Uterus (tissue), 2 donors: ENCODE results near the gene JAZF1.

ENCODE experiments used
- CTCF ChIP-seq, 4 experiments: fragments of 200-600 bp in 2 of 4; fragments of 450-650 bp in 2 of 4; sonication (generic) in 2 of 4; IDR thresholded peaks; one replicate each; pipeline ENCODE4 v1.5.1; 2016 to 2019; ENCODE audit warnings: antibody characterized with exemption in 4 of 4, mild to moderate bottlenecking in 2 of 4, moderate library complexity in 1 of 4
- POLR2A ChIP-seq, 2 donors: fragments of 450-650 bp; IDR thresholded peaks; one replicate each; pipeline ENCODE4 v1.6.1; 2016; ENCODE audit warnings: antibody characterized with exemption in 2 of 2, mild to moderate bottlenecking in 1 of 2, moderate library complexity in 1 of 2

GRCh38 chr7:28135760-28136159, 44.8 kb downstream of the JAZF1 start:
- TF ChIP-seq CTCF (IDR thresholded peaks at IDR 0.05) = no peak
- TF ChIP-seq POLR2A (IDR thresholded peaks at IDR 0.05) = no peak
